Heart right ventricle (tissue), 16 donors: ENCODE results near the gene EFCAB6. TPM values are rescaled to one million over a fixed set of nuclear protein-coding genes. Genes with fewer than 3 reads are reported as not detected.
A peak's percentile ranks its signal among the peaks of the same experiment; 100 is the strongest.

Experiments
- ATAC-seq, 8 donors: fragments of 200-7000 bp; cut with Tn5 transposase; one replicate each; pipeline ENCODE4 v1.9.1; 2020; ENCODE audit warnings: mild to moderate bottlenecking in 8 of 8, moderate library complexity in 8 of 8, moderate number of reproducible peaks in 1 of 8
- DNase-seq, 2 donors: peaks; one replicate each; pipeline ENCODE4 v3.0.0-alpha.2; 2020
- H3K27ac ChIP-seq, 10 donors: fragments of 200-600 bp; sonication (generic) in 2 of 10; one replicate each; pipeline versions ENCODE4 v1.5.0 to v1.8.0; 2020 to 2022; ENCODE audit warnings: mild to moderate bottlenecking in 3 of 10
- H3K27me3 ChIP-seq, 7 donors: fragments of 200-600 bp; one replicate each; pipeline ENCODE4 v1.8.0; 2021 to 2022; ENCODE audit warnings: mild to moderate bottlenecking in 2 of 7
- H3K36me3 ChIP-seq, 9 donors: fragments of 200-600 bp; sonication (generic) in 1 of 9; one replicate each; pipeline versions ENCODE4 v1.5.0 to v1.8.0; 2020 to 2022; ENCODE audit warnings: mild to moderate bottlenecking in 2 of 9
- H3K4me1 ChIP-seq, 9 donors: fragments of 200-600 bp; sonication (generic) in 1 of 9; one replicate each; pipeline versions ENCODE4 v1.5.0 to v1.8.0; 2020 to 2022; ENCODE audit warnings: mild to moderate bottlenecking in 4 of 9
- H3K4me3 ChIP-seq, 10 donors: fragments of 200-600 bp; sonication (generic) in 2 of 10; one replicate each; pipeline versions ENCODE4 v1.5.0 to v1.8.0; 2020 to 2022; ENCODE audit warnings: mild to moderate bottlenecking in 7 of 10, moderate library complexity in 2 of 10
- H3K9me3 ChIP-seq, 11 donors: fragments of 200-600 bp in 10 of 11; sonication (generic) in 2 of 11; one replicate each; pipeline versions ENCODE4 v1.5.0 to v1.8.0; 2013 to 2022; ENCODE audit warnings: mild to moderate bottlenecking in 2 of 11, control low read depth in 1 of 11, moderate library complexity in 1 of 11
- WGBS, 2 donors: extraction: QIAGEN DNeasy Blood & Tissue Kit; methylation state at CpG; one replicate each; pipeline ENCODE4 v1.1.7; 2013; ENCODE audit warnings: inconsistent platforms in 1 of 2; 5-methylcytosine and 5-hydroxymethylcytosine counted together
- intact Hi-C, 10 donors: fragments of 100-400 bp; cut with DNase I; formaldehyde crosslinking; loops; one replicate each; pipeline versions ENCODE4 v1.11.1 to v1.14.2; 2022
- polyA plus RNA-seq, 2 donors: library from polyadenylated mRNA; stranded (reverse); fragments of 200-250 nt; gene quantifications; one replicate each; pipeline ENCODE4 v1.2.3, GENCODE V29; 2013
- total RNA-seq, 10 donors: library from RNA; stranded (reverse); fragmentation: NEBNext Ultra II Directional in 3 of 10; extraction: Animal tissue kit (Norgen Biotek cat#: 25700) in 3 of 10; gene quantifications; one replicate each; pipeline versions ENCODE4 v1.2.1 to v1.2.4, GENCODE V29; 2021 to 2023
- TF ChIP-seq, protein P1 (sequence below), 9 donors: fragments of 200-600 bp; sonication (generic) in 2 of 9; IDR thresholded peaks; one replicate each; pipeline versions ENCODE4 v1.5.0 to v1.8.0; 2021 to 2022; ENCODE audit warnings: antibody characterized with exemption in 9 of 9, mild to moderate bottlenecking in 5 of 9, moderate library complexity in 1 of 9
- donor health status: Arrhythmogenic right ventricular cardiomyopathy.
- donor health status: ischemic (EF 13 %, LVEDD 7.1; RV severe dilation, severe dysfunction).
- donor health status: healthy with polysubstance abuse.
- donor health status: DM: no; HTN: yes; CAD: no.
- donor health status: DM: no; HTN: no; CAD: no.
- donor health status: ischemic (EF 25% LVEDD 6.9; RV normal size, moderate dysfunction).
- donor health status: ischemic (EF 25% LVEDD 5.7; RV mildly dilated, moderate dysfunction).
- donor health status: healthy.
- donor health status: DM: yes; HTN: yes; CAD: no.
- donor health status: Ischemic cardiomyopathy.
- donor health status: ischemic (EF 35%, LVEDD 5.7; RV mildly dilated, moderate dysfunction).
- donor health status: nonischemic (EF 11% LVEDD 7.7; RV severe dilation, severe dysfunction).
- donor health status: DM: yes; HTN: yes; CAD: no.
- donor health status: PGD.
- donor health status: ischemic (EF 29% LVEDD 5.4; RV normal size, mild dysfunction).
- donor health status: nonischemic (EF 23%, LVEDD 6.1; RV moderate dilation, normal function).

Gene EFCAB6
- total and polyA plus RNA-seq, 12 donors = 0.25 to 4.3 (median 1.8) TPM

GRCh38 chr22:43783777-43784176 is 28.3 kb downstream of the EFCAB6 start:
- peaks cover 0 to 13% (median 0%) of the 10 kb centered on the region in 11 donors for H3K9me3 ChIP-seq
- H3K27ac ChIP-seq = no peak overlapping the region
- no peaks in the 10 kb centered on the region for H3K4me1 ChIP-seq
- H3K36me3 ChIP-seq = peaks cover 0 to 9% (median 0%) of the 10 kb centered on the region in 9 donors
- 94 to 100% methylated on average over 2 of the region's 2 CpGs for WGBS, 2 donors
- H3K4me3 ChIP-seq = no peak overlapping the region
- ATAC-seq (no peak), DNase-seq (no peak)
- no peaks in the 10 kb centered on the region for H3K27me3 ChIP-seq
- intact Hi-C loops = no loop called here
- TF ChIP-seq, protein P1, sequence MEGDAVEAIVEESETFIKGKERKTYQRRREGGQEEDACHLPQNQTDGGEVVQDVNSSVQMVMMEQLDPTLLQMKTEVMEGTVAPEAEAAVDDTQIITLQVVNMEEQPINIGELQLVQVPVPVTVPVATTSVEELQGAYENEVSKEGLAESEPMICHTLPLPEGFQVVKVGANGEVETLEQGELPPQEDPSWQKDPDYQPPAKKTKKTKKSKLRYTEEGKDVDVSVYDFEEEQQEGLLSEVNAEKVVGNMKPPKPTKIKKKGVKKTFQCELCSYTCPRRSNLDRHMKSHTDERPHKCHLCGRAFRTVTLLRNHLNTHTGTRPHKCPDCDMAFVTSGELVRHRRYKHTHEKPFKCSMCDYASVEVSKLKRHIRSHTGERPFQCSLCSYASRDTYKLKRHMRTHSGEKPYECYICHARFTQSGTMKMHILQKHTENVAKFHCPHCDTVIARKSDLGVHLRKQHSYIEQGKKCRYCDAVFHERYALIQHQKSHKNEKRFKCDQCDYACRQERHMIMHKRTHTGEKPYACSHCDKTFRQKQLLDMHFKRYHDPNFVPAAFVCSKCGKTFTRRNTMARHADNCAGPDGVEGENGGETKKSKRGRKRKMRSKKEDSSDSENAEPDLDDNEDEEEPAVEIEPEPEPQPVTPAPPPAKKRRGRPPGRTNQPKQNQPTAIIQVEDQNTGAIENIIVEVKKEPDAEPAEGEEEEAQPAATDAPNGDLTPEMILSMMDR (IDR thresholded peaks at IDR 0.05) = peak in 1 of 9 donors; percentile 12

DNA sequence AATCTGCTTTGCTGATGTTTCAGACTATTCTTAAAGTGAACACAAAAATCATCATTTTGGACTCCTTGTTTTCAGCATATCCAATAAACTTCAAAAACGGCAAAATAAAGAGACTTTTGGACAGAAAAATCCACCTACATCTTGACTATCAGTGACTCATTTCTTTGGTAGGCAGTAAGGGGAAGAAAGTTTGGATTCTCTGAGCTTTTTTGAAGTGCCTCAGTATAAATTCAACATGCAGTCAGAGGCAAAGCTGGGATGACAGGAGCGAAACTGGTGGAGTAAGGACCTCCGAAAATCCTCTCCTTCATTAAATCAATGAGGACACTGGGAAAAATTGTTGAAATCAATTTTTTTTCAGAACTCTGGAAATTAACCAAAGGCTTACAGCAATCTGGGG is 29.7 kb downstream of the EFCAB6 start:
- Histone ChIP-seq H3K27ac (no peak overlapping the region), H3K36me3 (peaks cover 0 to 9% (median 0%) of the 10 kb centered on the region in 9 donors), H3K27me3 (no peaks in the 10 kb centered on the region), H3K4me3 (no peak overlapping the region), H3K4me1 (no peaks in the 10 kb centered on the region), H3K9me3 (peaks cover 0 to 7% (median 0%) of the 10 kb centered on the region in 11 donors)
- ATAC-seq (no peak), DNase-seq (no peak)
- TF ChIP-seq, protein P1 (IDR thresholded peaks at IDR 0.05) = no peak
- intact Hi-C loops = no loop called here
- WGBS, 2 donors = 84 to 87% methylated on average over 3 of the region's 3 CpGs

DNA sequence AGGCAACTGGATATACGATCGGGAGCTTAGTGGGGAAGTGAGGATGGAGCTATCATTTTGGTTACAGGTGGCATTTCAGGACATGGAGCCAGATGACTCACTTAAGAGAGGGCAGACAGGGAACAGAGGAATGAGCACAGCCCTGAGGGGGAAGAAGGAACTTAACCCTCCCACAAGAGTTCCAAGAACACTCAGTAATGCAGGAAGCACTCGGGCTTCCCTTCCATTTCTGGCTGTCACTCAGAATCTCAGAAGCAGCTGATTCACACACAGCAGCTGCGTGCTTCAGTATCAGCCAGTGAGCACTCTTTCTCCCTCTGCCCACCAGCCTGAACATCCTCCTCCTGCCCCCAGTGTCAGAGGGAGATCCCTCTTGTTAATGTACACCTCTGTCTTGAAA is 34.8 kb downstream of the EFCAB6 start:
- intact Hi-C loops = no loop called here
- no peak for DNase-seq
- peaks cover 0 to 9% (median 0%) of the 10 kb centered on the region in 9 donors for H3K36me3 ChIP-seq
- WGBS, 2 donors = 48 to 56% methylated on average over 4 of the region's 4 CpGs
- TF ChIP-seq, protein P1 (IDR thresholded peaks at IDR 0.05) = no peak
- H3K9me3 ChIP-seq = no peaks in the 10 kb centered on the region
- no peak overlapping the region for H3K27ac ChIP-seq
- peak in 6 of 8 donors; percentile 37 to 79 (median 55) for ATAC-seq
- H3K4me1 ChIP-seq = no peaks in the 10 kb centered on the region
- no peaks in the 10 kb centered on the region for H3K27me3 ChIP-seq
- no peak overlapping the region for H3K4me3 ChIP-seq

DNA sequence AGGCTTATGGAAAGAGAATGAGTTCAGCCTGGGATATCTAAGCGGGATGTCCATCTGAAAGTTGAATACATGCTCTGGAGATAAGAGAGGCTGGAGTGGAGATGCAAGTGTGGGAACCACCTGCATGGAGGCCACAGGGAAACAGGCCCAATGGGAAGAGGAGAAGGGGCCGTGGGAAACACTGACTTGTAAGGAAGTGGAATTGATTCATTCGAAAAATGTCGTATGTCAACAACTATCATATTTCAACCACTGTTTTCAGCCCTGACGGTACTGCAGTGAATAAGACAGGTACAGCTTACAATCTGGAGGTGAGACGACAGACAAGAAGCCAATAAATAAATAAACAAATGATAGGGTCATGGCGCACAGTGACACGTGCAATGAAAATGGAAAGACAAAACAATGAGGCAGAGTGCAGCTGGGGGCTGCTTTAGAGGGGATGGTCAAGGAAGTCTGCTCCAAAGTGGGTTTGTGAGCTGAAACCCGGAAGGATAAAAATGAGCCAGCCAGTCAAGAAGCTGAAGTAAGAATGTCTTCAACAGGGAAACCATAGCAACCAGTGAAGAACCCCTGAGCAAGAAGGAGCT is 35.9 kb downstream of the EFCAB6 start:
- H3K27ac ChIP-seq = no peak overlapping the region
- H3K4me3 ChIP-seq = no peak overlapping the region
- intact Hi-C loops = no loop called here
- H3K36me3 ChIP-seq = peaks cover 0 to 9% (median 0%) of the 10 kb centered on the region in 9 donors
- 77 to 79% methylated on average over 9 of the region's 9 CpGs for WGBS, 2 donors
- H3K27me3 ChIP-seq = no peaks in the 10 kb centered on the region
- no peaks in the 10 kb centered on the region for H3K9me3 ChIP-seq
- ATAC-seq (no peak), DNase-seq (no peak)
- TF ChIP-seq, protein P1 (IDR thresholded peaks at IDR 0.05) = no peak
- no peaks in the 10 kb centered on the region for H3K4me1 ChIP-seq
